ENCODE results near the gene PTGES3.

The PTGES3 gene

DNA sequence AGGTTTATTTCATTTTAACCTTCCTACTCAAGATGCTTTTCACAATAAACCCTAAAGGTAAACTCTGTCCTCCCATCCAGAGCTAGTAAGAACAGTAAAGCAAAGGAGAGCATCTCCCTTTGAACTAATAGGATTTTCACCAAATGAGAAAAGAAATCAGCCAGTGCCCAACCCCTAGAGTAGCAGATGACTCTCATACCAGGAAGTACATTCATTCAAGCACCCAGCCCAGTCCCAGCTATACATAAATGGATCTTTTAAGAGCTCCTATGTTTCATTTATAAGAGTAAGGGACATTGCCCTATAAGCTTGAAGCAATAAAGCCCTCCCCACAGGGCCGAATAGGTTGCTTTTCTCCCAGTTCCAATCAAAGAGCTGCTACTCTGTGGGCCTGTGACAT, 65.5 kb downstream of the PTGES3 start:
- no peak for DNase-seq

GRCh38 chr12:56616925-56617324, 71.2 kb downstream of the PTGES3 start:
- no peak for DNase-seq

- DNase-seq: no peak
Observed at GRCh38 chr12:56616244-56616643, 71.8 kb downstream of the PTGES3 start.

GRCh38 chr12:56614627-56615026, 73.5 kb downstream of the PTGES3 start:
- DNase-seq: no peak
